Measurements from ENCODE around the gene RGS19.
A peak's percentile ranks its signal among the peaks of the same experiment; 100 is the strongest.

RGS19 gene

GRCh38 chr20:64047046-64047389, 32.3 kb downstream of the RGS19 start:
- DNase-seq = no peak

- DNase-seq = no peak
Observed at GRCh38 chr20:64045346-64046011, 33.8 kb downstream of the RGS19 start.

GRCh38 chr20:64044484-64045247, 34.7 kb downstream of the RGS19 start:
- no peak for DNase-seq

GRCh38 chr20:64043768-64044167, 35.5 kb downstream of the RGS19 start:
- no peak for DNase-seq

- DNase-seq = no peak
Observed at GRCh38 chr20:64042054-64042781, 37.1 kb downstream of the RGS19 start.

GRCh38 chr20:64041781-64042053, 37.6 kb downstream of the RGS19 start:
- DNase-seq = no peak

GRCh38 chr20:64041040-64041780, 38.1 kb downstream of the RGS19 start:
- no peak for DNase-seq

- no peak for DNase-seq
Observed at GRCh38 chr20:64040231-64041039, 38.9 kb downstream of the RGS19 start.

GRCh38 chr20:64039293-64040160, 39.8 kb downstream of the RGS19 start:
- DNase-seq = no peak

- peak; percentile 65 for DNase-seq
Observed at GRCh38 chr20:64038565-64039292, 40.6 kb downstream of the RGS19 start.

GRCh38 chr20:64038224-64038564, 41.1 kb downstream of the RGS19 start:
- DNase-seq = no peak

- DNase-seq = no peak
Observed at GRCh38 chr20:64037498-64038213, 41.7 kb downstream of the RGS19 start.

GRCh38 chr20:64037199-64037497, 42.2 kb downstream of the RGS19 start:
- no peak for DNase-seq

- DNase-seq = no peak
Observed at GRCh38 chr20:64036346-64037198, 42.7 kb downstream of the RGS19 start.

- no peak for DNase-seq
Observed at GRCh38 chr20:64035933-64036345, 43.4 kb downstream of the RGS19 start, which contains the start of gene C20orf204. Gene C20orf204 (plus strand): TSS chr20:64036182. CDS start chr20:64036324, 142 bp downstream.

GRCh38 chr20:64035066-64035932, 44.0 kb downstream of the RGS19 start:
- DNase-seq = no peak

- no peak for DNase-seq
Observed at GRCh38 chr20:64033981-64034493, 45.3 kb downstream of the RGS19 start.

All from activated CD4-positive, alpha-beta T cell treated with anti-CD3 and anti-CD28 coated beads for 1 hour (primary cell).